ENCODE measurements around the gene RAB41.
"Not testable (repeated sequence)": the region's sequence is repeated elsewhere in the genome, so short reads cannot be mapped to it uniquely, and the experiment has no call there.

DNA sequence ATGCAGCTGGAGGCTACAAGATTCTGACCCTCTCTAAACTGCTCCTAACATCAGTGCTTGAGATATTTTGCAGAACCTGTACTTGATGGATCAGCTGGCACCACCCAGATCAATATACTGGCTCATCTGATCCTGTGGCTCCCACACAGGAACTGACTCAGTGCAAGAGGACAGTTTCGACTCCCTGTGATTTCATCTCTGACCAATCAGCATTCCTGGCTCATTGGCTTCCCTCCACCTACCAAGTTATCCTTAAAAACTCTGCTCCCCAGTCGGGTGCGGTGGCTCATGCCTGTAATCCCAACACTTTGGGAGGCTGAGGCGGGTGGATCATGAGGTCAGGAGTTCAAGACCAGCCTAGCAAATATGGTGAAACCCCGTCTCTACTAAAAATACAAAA, 38.4 kb upstream of the RAB41 start:
- TF ChIP-seq, protein P1, sequence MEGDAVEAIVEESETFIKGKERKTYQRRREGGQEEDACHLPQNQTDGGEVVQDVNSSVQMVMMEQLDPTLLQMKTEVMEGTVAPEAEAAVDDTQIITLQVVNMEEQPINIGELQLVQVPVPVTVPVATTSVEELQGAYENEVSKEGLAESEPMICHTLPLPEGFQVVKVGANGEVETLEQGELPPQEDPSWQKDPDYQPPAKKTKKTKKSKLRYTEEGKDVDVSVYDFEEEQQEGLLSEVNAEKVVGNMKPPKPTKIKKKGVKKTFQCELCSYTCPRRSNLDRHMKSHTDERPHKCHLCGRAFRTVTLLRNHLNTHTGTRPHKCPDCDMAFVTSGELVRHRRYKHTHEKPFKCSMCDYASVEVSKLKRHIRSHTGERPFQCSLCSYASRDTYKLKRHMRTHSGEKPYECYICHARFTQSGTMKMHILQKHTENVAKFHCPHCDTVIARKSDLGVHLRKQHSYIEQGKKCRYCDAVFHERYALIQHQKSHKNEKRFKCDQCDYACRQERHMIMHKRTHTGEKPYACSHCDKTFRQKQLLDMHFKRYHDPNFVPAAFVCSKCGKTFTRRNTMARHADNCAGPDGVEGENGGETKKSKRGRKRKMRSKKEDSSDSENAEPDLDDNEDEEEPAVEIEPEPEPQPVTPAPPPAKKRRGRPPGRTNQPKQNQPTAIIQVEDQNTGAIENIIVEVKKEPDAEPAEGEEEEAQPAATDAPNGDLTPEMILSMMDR (IDR thresholded peaks at IDR 0.05): not testable (repeated sequence)
- TF ChIP-seq SIN3A (IDR thresholded peaks at IDR 0.05; ENCODE audit: borderline replicate concordance, insufficient read depth, low read depth, low read length); POLR2AphosphoS5 (IDR thresholded peaks at IDR 0.05; ENCODE audit: low read depth, low read length); TCF7L2 (IDR thresholded peaks at IDR 0.05; ENCODE audit: low read depth, low read length): not testable (repeated sequence)
- TF ChIP-seq, protein P2, sequence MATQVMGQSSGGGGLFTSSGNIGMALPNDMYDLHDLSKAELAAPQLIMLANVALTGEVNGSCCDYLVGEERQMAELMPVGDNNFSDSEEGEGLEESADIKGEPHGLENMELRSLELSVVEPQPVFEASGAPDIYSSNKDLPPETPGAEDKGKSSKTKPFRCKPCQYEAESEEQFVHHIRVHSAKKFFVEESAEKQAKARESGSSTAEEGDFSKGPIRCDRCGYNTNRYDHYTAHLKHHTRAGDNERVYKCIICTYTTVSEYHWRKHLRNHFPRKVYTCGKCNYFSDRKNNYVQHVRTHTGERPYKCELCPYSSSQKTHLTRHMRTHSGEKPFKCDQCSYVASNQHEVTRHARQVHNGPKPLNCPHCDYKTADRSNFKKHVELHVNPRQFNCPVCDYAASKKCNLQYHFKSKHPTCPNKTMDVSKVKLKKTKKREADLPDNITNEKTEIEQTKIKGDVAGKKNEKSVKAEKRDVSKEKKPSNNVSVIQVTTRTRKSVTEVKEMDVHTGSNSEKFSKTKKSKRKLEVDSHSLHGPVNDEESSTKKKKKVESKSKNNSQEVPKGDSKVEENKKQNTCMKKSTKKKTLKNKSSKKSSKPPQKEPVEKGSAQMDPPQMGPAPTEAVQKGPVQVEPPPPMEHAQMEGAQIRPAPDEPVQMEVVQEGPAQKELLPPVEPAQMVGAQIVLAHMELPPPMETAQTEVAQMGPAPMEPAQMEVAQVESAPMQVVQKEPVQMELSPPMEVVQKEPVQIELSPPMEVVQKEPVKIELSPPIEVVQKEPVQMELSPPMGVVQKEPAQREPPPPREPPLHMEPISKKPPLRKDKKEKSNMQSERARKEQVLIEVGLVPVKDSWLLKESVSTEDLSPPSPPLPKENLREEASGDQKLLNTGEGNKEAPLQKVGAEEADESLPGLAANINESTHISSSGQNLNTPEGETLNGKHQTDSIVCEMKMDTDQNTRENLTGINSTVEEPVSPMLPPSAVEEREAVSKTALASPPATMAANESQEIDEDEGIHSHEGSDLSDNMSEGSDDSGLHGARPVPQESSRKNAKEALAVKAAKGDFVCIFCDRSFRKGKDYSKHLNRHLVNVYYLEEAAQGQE (IDR thresholded peaks at IDR 0.05; ENCODE audit: insufficient read depth in 1 of 2, low read depth in 2 of 2, low read length in 1 of 2): not testable (repeated sequence)

Data from Panc1 (cell line).